Stimulated activated naive CD8-positive, alpha-beta T cell treated with anti-CD3 and anti-CD28 coated beads, Interleukin-15, Interleukin-2, amounts not matched to agents 100 ng/mL and 50 ng/mL, for 24 hours (primary cell): ENCODE results near the gene EIF1.
"Not testable (repeated sequence)": the region's sequence is repeated elsewhere in the genome, so short reads cannot be mapped to it uniquely, and the experiment has no call there.

Experiments used
- H3K27ac Mint-ChIP-seq: one replicate; pipeline ENCODE4 v1.8.0; 2021; ENCODE audit warnings: mild to moderate bottlenecking, mixed read lengths
- H3K27me3 Mint-ChIP-seq: one replicate; pipeline ENCODE4 v1.8.0; 2021; ENCODE audit warnings: mixed read lengths
- H3K36me3 Mint-ChIP-seq: one replicate; pipeline ENCODE4 v1.8.0; 2021; ENCODE audit warnings: low read depth, mixed read lengths
- H3K4me1 Mint-ChIP-seq: one replicate; pipeline ENCODE4 v1.8.0; 2021; ENCODE audit warnings: low read depth, mixed read lengths
- H3K4me3 Mint-ChIP-seq: one replicate; pipeline ENCODE4 v1.8.0; 2021; ENCODE audit warnings: mild to moderate bottlenecking, mixed read lengths
- H3K9me3 Mint-ChIP-seq: one replicate; pipeline ENCODE4 v1.8.0; 2021; ENCODE audit warnings: mixed read lengths

EIF1 gene

GRCh38 chr17:41681776-41682175, 6.9 kb upstream of the EIF1 start:
- peaks cover 31% of the 10 kb centered on the region for H3K4me1 Mint-ChIP-seq
- H3K27ac Mint-ChIP-seq = no peak overlapping the region

GRCh38 chr17:41682631-41683030, 6.1 kb upstream of the EIF1 start:
- no peak overlapping the region for H3K4me3 Mint-ChIP-seq
- H3K27ac Mint-ChIP-seq = no peak overlapping the region
- no peaks in the 10 kb centered on the region for H3K9me3 Mint-ChIP-seq
- peaks cover 24% of the 10 kb centered on the region for H3K4me1 Mint-ChIP-seq
- no peaks in the 10 kb centered on the region for H3K36me3 Mint-ChIP-seq
- no peaks in the 10 kb centered on the region for H3K27me3 Mint-ChIP-seq

More at GRCh38 chr17:41681776-41682175, 6.9 kb upstream of the EIF1 start:
- no peaks in the 10 kb centered on the region for H3K9me3 Mint-ChIP-seq
- H3K36me3 Mint-ChIP-seq = no peaks in the 10 kb centered on the region
- H3K4me3 Mint-ChIP-seq = no peak overlapping the region
- no peaks in the 10 kb centered on the region for H3K27me3 Mint-ChIP-seq

DNA sequence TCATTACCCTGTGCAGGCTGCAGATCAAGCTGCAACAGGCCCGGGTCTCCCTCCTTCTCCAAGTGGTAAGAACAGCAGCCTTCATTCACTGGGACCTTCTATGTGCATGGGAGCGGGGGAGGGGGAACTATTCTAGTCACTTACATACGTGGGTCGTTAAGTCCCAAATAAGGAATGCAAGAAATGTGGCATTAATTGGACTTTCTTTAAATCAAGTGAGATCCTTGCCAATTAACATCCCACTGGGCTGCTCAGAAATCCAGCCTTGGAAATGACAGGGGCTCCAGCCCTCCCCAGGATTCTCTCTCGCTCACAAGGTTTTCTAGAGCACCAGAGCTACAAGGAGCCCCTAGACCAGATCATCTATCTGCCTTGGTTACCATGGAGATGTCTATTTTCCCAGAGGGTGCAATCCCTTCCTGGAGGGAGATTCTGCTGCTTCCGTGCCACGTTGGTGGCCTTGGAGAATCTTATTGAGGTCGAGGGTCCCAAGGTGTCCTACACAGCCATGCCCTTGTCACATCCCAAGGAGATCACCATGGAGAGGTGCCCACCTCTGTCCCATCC, 5.2 kb upstream of the EIF1 start:
- Mint-ChIP-seq H3K27ac (no peak overlapping the region), H3K27me3 (no peaks in the 10 kb centered on the region), H3K4me3 (no peak overlapping the region), H3K36me3 (no peaks in the 10 kb centered on the region), H3K4me1 (peaks cover 21% of the 10 kb centered on the region), H3K9me3 (no peaks in the 10 kb centered on the region)

GRCh38 chr17:41684035-41684434, 4.7 kb upstream of the EIF1 start:
- H3K27ac Mint-ChIP-seq = no peak overlapping the region

GRCh38 chr17:41685753-41686152, 2.9 kb upstream of the EIF1 start:
- not testable (repeated sequence) for H3K27me3 Mint-ChIP-seq, H3K9me3 Mint-ChIP-seq, H3K27ac Mint-ChIP-seq, H3K4me3 Mint-ChIP-seq
- Mint-ChIP-seq H3K36me3 (peaks cover 15% of the 10 kb centered on the region), H3K4me1 (peaks cover 14% of the 10 kb centered on the region)

More at GRCh38 chr17:41684035-41684434, 4.7 kb upstream of the EIF1 start:
- Mint-ChIP-seq H3K4me3 (no peak overlapping the region), H3K4me1 (peaks cover 16% of the 10 kb centered on the region), H3K36me3 (no peaks in the 10 kb centered on the region), H3K9me3 (no peaks in the 10 kb centered on the region), H3K27me3 (no peaks in the 10 kb centered on the region)

DNA sequence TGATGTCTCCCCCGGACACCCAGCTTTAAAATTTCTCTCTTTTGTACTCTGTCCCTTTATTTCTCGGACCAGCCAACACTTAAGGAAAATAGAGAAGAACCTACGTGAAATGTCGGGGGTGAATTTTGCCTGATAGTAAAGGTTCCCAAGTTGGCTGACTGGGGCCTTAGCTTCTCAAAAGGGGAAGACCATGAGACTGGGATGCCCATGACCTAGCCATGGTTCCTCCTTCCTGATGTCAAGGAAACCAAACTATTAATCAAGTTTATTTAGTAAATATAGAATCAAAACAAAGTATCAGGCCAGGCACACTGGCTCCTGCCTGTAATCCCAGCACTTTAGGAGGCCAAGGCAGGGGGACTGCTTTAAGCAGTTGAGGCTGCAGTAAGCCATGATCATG, 2.4 kb upstream of the EIF1 start:
- no peaks in the 10 kb centered on the region for H3K27me3 Mint-ChIP-seq
- peaks cover 19% of the 10 kb centered on the region for H3K4me1 Mint-ChIP-seq
- H3K36me3 Mint-ChIP-seq = peaks cover 20% of the 10 kb centered on the region
- no peak overlapping the region for H3K4me3 Mint-ChIP-seq
- no peak overlapping the region for H3K27ac Mint-ChIP-seq
- H3K9me3 Mint-ChIP-seq = no peaks in the 10 kb centered on the region

- Mint-ChIP-seq H3K36me3 (peaks cover 38% of the 10 kb centered on the region), H3K4me1 (peaks cover 32% of the 10 kb centered on the region), H3K27me3 (no peaks in the 10 kb centered on the region), H3K27ac (peak overlapping the region; percentile 98), H3K9me3 (no peaks in the 10 kb centered on the region), H3K4me3 (peak overlapping the region; percentile 95)
These were observed 651 bp upstream of the EIF1 start for GRCh38 chr17:41687828-41688640.

GRCh38 chr17:41689497-41690299, 1.0 kb downstream of the EIF1 start:
- H3K27me3 Mint-ChIP-seq = no peaks in the 10 kb centered on the region
- H3K9me3 Mint-ChIP-seq = no peaks in the 10 kb centered on the region
- peaks cover 50% of the 10 kb centered on the region for H3K36me3 Mint-ChIP-seq
- H3K4me3 Mint-ChIP-seq = peak overlapping the region; percentile 95
- peak overlapping the region; percentile 98 for H3K27ac Mint-ChIP-seq
- H3K4me1 Mint-ChIP-seq = peaks cover 32% of the 10 kb centered on the region

GRCh38 chr17:41690497-41690896, 1.8 kb downstream of the EIF1 start:
- peak overlapping the region; percentile 98 for H3K27ac Mint-ChIP-seq
- H3K27me3 Mint-ChIP-seq = no peaks in the 10 kb centered on the region
- peaks cover 50% of the 10 kb centered on the region for H3K36me3 Mint-ChIP-seq
- H3K4me3 Mint-ChIP-seq = peak overlapping the region; percentile 95
- H3K9me3 Mint-ChIP-seq = no peaks in the 10 kb centered on the region
- H3K4me1 Mint-ChIP-seq = peaks cover 32% of the 10 kb centered on the region

GRCh38 chr17:41691031-41691777, 2.5 kb downstream of the EIF1 start:
- Mint-ChIP-seq H3K36me3 (peaks cover 54% of the 10 kb centered on the region), H3K27me3 (no peaks in the 10 kb centered on the region), H3K4me1 (peaks cover 36% of the 10 kb centered on the region), H3K4me3 (peak overlapping the region; percentile 95), H3K9me3 (no peaks in the 10 kb centered on the region), H3K27ac (peak overlapping the region; percentile 98)

- Mint-ChIP-seq H3K9me3 (no peaks in the 10 kb centered on the region), H3K27me3 (no peaks in the 10 kb centered on the region), H3K4me1 (peaks cover 36% of the 10 kb centered on the region), H3K27ac (peak overlapping the region; percentile 29), H3K4me3 (no peak overlapping the region), H3K36me3 (peaks cover 54% of the 10 kb centered on the region)
These were observed 4.2 kb downstream of the EIF1 start for GRCh38 chr17:41692722-41693521.

DNA sequence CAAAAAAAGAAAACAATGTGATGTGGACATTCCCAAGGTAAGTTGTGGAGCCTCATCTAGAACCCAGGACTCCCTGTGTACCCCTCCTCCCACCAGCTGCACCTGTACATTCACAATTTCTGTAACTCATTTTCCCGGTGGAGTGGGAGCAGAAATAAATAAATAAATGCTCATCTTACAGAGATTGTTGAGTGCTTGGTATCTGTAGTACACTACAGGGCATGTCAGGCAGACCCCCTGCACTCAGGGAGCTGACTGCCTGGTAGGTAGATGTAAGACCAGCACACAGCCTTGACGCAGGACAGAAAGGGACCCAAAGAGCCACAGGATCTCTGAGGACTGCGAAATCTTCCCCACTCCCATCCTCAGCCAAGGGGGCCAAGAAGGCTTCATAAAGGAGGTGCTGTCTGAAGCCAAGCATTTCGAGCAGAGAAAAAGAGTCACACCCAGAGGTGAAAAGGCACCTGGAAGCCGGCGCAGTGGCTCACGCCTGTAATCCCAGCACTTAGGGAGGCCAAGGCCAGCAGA, 6.5 kb downstream of the EIF1 start:
- Mint-ChIP-seq H3K9me3 (no peaks in the 10 kb centered on the region), H3K4me1 (peaks cover 28% of the 10 kb centered on the region), H3K27me3 (no peaks in the 10 kb centered on the region), H3K36me3 (peaks cover 44% of the 10 kb centered on the region), H3K4me3 (no peak overlapping the region), H3K27ac (no peak overlapping the region)

DNA sequence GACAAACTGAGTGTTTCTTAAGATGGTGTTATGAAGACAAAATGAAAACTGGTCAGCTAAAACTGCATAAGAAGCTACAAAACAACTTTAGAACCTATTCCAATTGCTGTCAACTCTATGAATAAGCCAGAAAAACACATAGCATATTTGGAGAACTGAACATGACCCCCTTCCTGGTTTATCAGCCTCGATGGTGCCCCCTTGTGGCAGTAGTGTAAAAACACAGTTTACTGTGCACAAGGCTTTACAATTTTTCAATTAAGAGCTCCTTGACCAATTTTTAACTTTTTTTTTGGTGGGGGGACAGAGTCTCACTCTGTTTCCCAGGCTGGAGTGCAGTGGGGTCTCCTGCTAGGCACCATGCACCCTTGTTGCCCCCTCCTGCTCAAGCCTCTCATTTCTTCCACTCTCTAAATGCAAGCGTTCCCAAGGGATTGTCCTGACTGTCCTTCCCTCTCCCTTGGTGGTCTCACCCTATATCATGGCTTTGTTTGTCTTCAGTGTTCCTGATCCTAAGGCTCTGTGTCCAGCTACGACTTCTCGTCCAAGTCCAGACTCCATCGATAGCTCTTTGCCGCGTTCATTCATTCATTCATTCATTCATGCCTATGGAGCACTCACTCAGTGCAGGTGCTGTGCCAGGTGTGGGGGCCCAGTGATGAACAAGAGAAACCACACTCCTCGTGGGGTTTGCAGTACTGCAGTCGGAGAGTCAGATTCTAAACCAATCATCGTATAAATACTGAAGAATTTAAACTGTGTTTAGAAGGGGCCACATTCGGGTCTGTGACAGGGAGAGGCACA, 7.5 kb downstream of the EIF1 start:
- Mint-ChIP-seq H3K4me3 (no peak overlapping the region), H3K27ac (peak overlapping the region; percentile 61), H3K27me3 (no peaks in the 10 kb centered on the region), H3K4me1 (peaks cover 21% of the 10 kb centered on the region), H3K36me3 (peaks cover 35% of the 10 kb centered on the region), H3K9me3 (no peaks in the 10 kb centered on the region)
